ENCODE measurements around the gene RIN3. TPM values are rescaled to one million over a fixed set of nuclear protein-coding genes. Genes with fewer than 3 reads are reported as not detected.

RIN3 gene
- total RNA-seq, 1 donor, result 7.2 TPM

DNA sequence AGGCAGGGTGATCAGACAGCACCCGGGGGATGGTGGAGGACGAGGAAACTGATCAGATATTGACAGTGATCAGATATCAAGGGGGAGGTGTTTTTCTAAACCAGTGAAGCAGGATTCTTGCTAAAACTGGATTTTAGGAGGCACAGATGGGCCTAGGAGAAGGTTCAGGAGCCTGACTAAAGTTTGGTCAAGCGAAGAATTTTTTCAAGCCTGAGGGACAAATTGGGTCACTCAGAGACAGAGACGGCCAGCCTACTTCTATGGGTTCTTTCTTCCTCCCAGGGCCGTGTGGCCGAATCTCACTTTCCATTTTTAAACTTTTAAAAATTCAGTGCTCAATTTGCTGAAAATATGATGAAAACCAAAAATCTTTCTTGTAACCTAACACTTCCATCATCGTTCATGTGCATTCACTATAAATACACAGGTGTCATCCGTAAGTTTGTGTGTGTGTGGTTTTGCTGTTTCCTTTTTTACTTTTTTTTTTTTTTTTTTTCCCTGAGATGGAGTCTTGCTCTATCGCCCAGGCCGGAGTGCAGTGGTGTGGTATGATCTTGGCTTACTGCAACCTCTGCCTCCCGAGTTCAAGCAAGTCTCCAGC, 68.5 kb downstream of the RIN3 start:
- no peak for DNase-seq (ENCODE audit: low read depth)
- TF ChIP-seq, protein P1, sequence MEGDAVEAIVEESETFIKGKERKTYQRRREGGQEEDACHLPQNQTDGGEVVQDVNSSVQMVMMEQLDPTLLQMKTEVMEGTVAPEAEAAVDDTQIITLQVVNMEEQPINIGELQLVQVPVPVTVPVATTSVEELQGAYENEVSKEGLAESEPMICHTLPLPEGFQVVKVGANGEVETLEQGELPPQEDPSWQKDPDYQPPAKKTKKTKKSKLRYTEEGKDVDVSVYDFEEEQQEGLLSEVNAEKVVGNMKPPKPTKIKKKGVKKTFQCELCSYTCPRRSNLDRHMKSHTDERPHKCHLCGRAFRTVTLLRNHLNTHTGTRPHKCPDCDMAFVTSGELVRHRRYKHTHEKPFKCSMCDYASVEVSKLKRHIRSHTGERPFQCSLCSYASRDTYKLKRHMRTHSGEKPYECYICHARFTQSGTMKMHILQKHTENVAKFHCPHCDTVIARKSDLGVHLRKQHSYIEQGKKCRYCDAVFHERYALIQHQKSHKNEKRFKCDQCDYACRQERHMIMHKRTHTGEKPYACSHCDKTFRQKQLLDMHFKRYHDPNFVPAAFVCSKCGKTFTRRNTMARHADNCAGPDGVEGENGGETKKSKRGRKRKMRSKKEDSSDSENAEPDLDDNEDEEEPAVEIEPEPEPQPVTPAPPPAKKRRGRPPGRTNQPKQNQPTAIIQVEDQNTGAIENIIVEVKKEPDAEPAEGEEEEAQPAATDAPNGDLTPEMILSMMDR (IDR thresholded peaks at IDR 0.05; ENCODE audit: insufficient read depth, low read length), result no peak
- H3K4me3 ChIP-seq (ENCODE audit: low read depth, low read length), result no peak overlapping the region

- TF ChIP-seq, protein P1 (IDR thresholded peaks at IDR 0.05; ENCODE audit: insufficient read depth, low read length), result no peak
- H3K4me3 ChIP-seq (ENCODE audit: low read depth, low read length), result no peak overlapping the region
- DNase-seq (ENCODE audit: low read depth), result no peak
Measured at GRCh38 chr14:92582706-92583452, 69.3 kb downstream of the RIN3 start.

DNA sequence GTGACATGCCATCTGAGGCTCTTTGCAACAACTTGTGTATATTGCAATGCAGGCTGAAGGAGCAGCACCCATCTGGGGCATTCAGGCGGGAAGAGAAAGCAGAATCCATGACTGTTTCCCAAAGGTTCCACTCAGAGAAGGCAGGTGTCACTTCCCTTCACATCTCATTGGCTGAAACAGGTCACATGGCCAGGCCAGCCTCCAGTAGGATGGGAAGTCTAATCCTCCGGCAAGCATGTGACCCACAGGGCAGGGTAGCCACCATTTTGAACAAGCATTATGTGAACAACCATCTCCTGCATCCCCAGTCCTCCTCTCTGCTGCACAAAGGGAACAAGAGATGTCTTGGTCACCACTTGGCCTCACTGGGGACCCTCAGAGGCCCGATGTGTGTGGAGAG, 70.6 kb downstream of the RIN3 start:
- DNase-seq (ENCODE audit: low read depth), result no peak
- TF ChIP-seq, protein P1 (IDR thresholded peaks at IDR 0.05; ENCODE audit: insufficient read depth, low read length), result no peak
- no peak overlapping the region for H3K4me3 ChIP-seq (ENCODE audit: low read depth, low read length)

DNA sequence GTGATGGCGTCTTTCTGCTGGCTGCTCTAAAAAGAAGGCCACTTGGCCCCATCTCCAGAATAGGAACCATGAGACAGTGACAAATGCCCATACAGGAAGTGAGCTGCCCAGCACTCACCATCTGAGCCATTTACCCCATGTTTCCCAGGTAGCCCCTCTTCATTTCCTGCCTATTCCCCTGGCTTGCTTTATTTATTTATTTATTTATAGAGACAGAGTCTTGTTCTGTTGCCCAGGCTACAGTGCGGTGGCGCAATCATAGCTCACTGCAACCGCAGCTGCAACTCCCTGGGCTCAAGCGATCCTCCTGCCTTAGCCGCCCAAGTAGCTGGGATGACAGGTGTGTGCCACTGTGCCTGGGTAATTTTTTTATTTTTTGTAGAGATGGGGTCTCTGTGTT, 71.2 kb downstream of the RIN3 start:
- TF ChIP-seq, protein P1 (IDR thresholded peaks at IDR 0.05; ENCODE audit: insufficient read depth, low read length), result no peak
- no peak overlapping the region for H3K4me3 ChIP-seq (ENCODE audit: low read depth, low read length)
- no peak for DNase-seq (ENCODE audit: low read depth)

GRCh38 chr14:92585981-92586937, 72.7 kb downstream of the RIN3 start:
- TF ChIP-seq, protein P1 (IDR thresholded peaks at IDR 0.05; ENCODE audit: insufficient read depth, low read length), result no peak
- peak overlapping the region; percentile 17 for H3K4me3 ChIP-seq (ENCODE audit: low read depth, low read length)
- peak; percentile 99 for DNase-seq (ENCODE audit: low read depth)

GRCh38 chr14:92586963-92587699, 73.5 kb downstream of the RIN3 start:
- no peak overlapping the region for H3K4me3 ChIP-seq (ENCODE audit: low read depth, low read length)
- TF ChIP-seq, protein P1 (IDR thresholded peaks at IDR 0.05; ENCODE audit: insufficient read depth, low read length), result no peak
- no peak for DNase-seq (ENCODE audit: low read depth)
